IMR-90 (cell line): ENCODE data around the gene FOXC1. TPM values are rescaled to one million over a fixed set of nuclear protein-coding genes. Genes with fewer than 3 reads are reported as not detected.

ENCODE experiments used
- ATAC-seq: fragments of 200-7000 bp; cut with Tn5 transposase; 2 replicates; pipeline ENCODE4 v1.9.1; 2020; ENCODE audit warnings: low read depth, mild to moderate bottlenecking, moderate library complexity
- BruUV-seq: library from RNA; stranded (reverse); fragments of 400-500 nt; replicated peaks from 2 replicates; lab custom pipeline; 2021; lab: Mats Ljungman, UMichigan
- CTCF ChIA-PET: fragments of 300-600 bp; formaldehyde crosslinking; extraction: SDS; loops from one replicate; lab custom pipeline; 2021; ENCODE audit warnings: antibody characterized with exemption; lab: Yijun Ruan, JAX
- POLR2A ChIA-PET: fragments of 300-600 bp; sonication (Branson Sonifier 250); formaldehyde crosslinking; loops from one replicate; lab custom pipeline; 2022; ENCODE audit warnings: antibody characterized with exemption; ENCODE audit not compliant: unreplicated experiment; lab: Charles Lee
- DNase-seq: peaks from one replicate; pipeline ENCODE4 v3.0.0; 2013
- H2AFZ ChIP-seq: replicated peaks from 2 replicates; pipeline ENCODE3; 2013; ENCODE audit warnings: low read length, mild to moderate bottlenecking; ENCODE audit not compliant: poor library complexity
- H2AK5ac ChIP-seq: 2 replicates; pipeline ENCODE4 v1.6.1; 2013; ENCODE audit warnings: low read depth, low read length, inconsistent platforms
- H2AK9ac ChIP-seq: replicated peaks from 2 replicates; pipeline ENCODE3; 2013; ENCODE audit warnings: mild to moderate bottlenecking, low read depth, low read length, moderate library complexity; ENCODE audit not compliant: poor library complexity
- H2BK120ac ChIP-seq: 2 replicates; pipeline ENCODE4 v1.6.1; 2013; ENCODE audit warnings: low read depth, low read length, inconsistent platforms
- H2BK15ac ChIP-seq: 3 replicates; pipeline ENCODE4 v1.6.1; 2013; ENCODE audit warnings: low read depth, low read length, inconsistent platforms
- H2BK20ac ChIP-seq: 2 replicates; pipeline ENCODE4 v1.6.1; 2013; ENCODE audit warnings: low read depth, mild to moderate bottlenecking, inconsistent platforms, low read length, moderate library complexity
- H2BK5ac ChIP-seq: 2 replicates; pipeline ENCODE4 v1.6.1; 2013; ENCODE audit warnings: mild to moderate bottlenecking, low read depth, low read length, inconsistent platforms; ENCODE audit not compliant: poor library complexity, severe bottlenecking
- H3K14ac ChIP-seq: replicated peaks from 2 replicates; pipeline ENCODE4 v1.6.1; 2013; ENCODE audit warnings: low read depth, low read length, inconsistent platforms
- H3K18ac ChIP-seq: 2 replicates; pipeline ENCODE4 v1.6.1; 2013; ENCODE audit warnings: low read depth, low read length, control low read depth
- H3K23ac ChIP-seq: 2 replicates; pipeline ENCODE4 v1.6.1; 2013; ENCODE audit warnings: low read depth, low read length, inconsistent platforms
- H3K27ac ChIP-seq: 2 replicates; pipeline ENCODE4 v1.5.1; 2013; ENCODE audit warnings: mild to moderate bottlenecking, control low read depth, low read length; ENCODE audit not compliant: insufficient read depth
- H3K27me3 ChIP-seq: 2 replicates; pipeline ENCODE4 v1.6.1; 2013; ENCODE audit warnings: low read length; ENCODE audit not compliant: control insufficient read depth, insufficient read depth
- H3K36me3 ChIP-seq: 2 replicates; pipeline ENCODE4 v1.6.1; 2013; ENCODE audit warnings: low read length, mixed read lengths; ENCODE audit not compliant: control insufficient read depth, insufficient read depth
- H3K4ac ChIP-seq: 2 replicates; pipeline ENCODE4 v1.6.1; 2013; ENCODE audit warnings: low read depth, low read length, inconsistent platforms
- H3K4me1 ChIP-seq: 2 replicates; pipeline ENCODE4 v1.6.1; 2013; ENCODE audit warnings: low read length, mixed read lengths; ENCODE audit not compliant: control insufficient read depth, insufficient read depth
- H3K4me2 ChIP-seq: 2 replicates; pipeline ENCODE4 v1.6.1; 2013; ENCODE audit warnings: low read depth, mild to moderate bottlenecking, control low read depth, low read length, moderate library complexity
- H3K4me3 ChIP-seq: 2 replicates; pipeline ENCODE4 v1.5.1; 2013; ENCODE audit warnings: low read depth, mild to moderate bottlenecking, control low read depth, low read length, moderate library complexity; ENCODE audit not compliant: insufficient read depth
- H3K56ac ChIP-seq: 2 replicates; pipeline ENCODE4 v1.6.1; 2013; ENCODE audit warnings: low read length, inconsistent platforms; ENCODE audit not compliant: insufficient read depth; ENCODE audit errors: extremely low read depth
- H3K79me1 ChIP-seq, 2 experiments: 2 replicates each; pipeline ENCODE4 v1.6.1; 2013; ENCODE audit warnings: low read length in 2 of 2, inconsistent platforms in 1 of 2, low read depth in 1 of 2
- H3K9ac ChIP-seq: 2 replicates; pipeline ENCODE4 v1.6.1; 2013; ENCODE audit warnings: low read depth, low read length, control low read depth
- H3K9me1 ChIP-seq: 2 replicates; pipeline ENCODE4 v1.6.1; 2013; ENCODE audit warnings: low read length, inconsistent platforms; ENCODE audit not compliant: insufficient read depth
- H3K9me3 ChIP-seq: 2 replicates; pipeline ENCODE4 v1.6.1; 2013; ENCODE audit warnings: low read length; ENCODE audit not compliant: control insufficient read depth, insufficient read depth
- H4K20me1 ChIP-seq: 2 replicates; pipeline ENCODE4 v1.6.1; 2013; ENCODE audit warnings: low read length, inconsistent platforms; ENCODE audit not compliant: insufficient read depth
- H4K5ac ChIP-seq: 2 replicates; pipeline ENCODE4 v1.6.1; 2013; ENCODE audit warnings: mild to moderate bottlenecking, low read depth, low read length, control low read depth
- H4K8ac ChIP-seq, 2 experiments: 2 replicates each; pipeline ENCODE4 v1.6.1; 2013; ENCODE audit warnings: low read depth in 2 of 2, low read length in 2 of 2, control low read depth in 1 of 2, inconsistent platforms in 1 of 2
- H4K91ac ChIP-seq: 2 replicates; pipeline ENCODE4 v1.6.1; 2013; ENCODE audit warnings: low read depth, low read length, inconsistent platforms; ENCODE audit not compliant: insufficient read depth
- BHLHE40 ChIP-seq: fragments of 150-350 bp; IDR thresholded peaks from 2 replicates; pipeline ENCODE4 v1.6.1; 2016; ENCODE audit warnings: mild to moderate bottlenecking, low read depth, low read length
- CHD1 ChIP-seq: IDR thresholded peaks from 2 replicates; pipeline ENCODE4 v1.6.1; 2012; ENCODE audit warnings: low read depth, low read length, improper control_type of control experiment
- NFE2L2 ChIP-seq: fragments of 150-350 bp; IDR thresholded peaks from 2 replicates; pipeline ENCODE4 v1.6.1; 2016; ENCODE audit warnings: low read depth, mild to moderate bottlenecking, low read length
- WGBS, 2 experiments: methylation state at CpG; one replicate each; pipeline versions ENCODE4 v1.1.5 to v1.1.7; 2013; ENCODE audit warnings: missing lambda C conversion rate in 2 of 2; ENCODE audit not compliant: insufficient read length in 1 of 2; ENCODE audit errors: extremely low coverage in 2 of 2; 5-methylcytosine and 5-hydroxymethylcytosine counted together
- dilution Hi-C: fragments of 300-500 bp; cut with HindIII; formaldehyde crosslinking; loops from one replicate; pipeline ENCODE4 v1.14.3; 2018; ENCODE audit warnings: low sequenced_read_pairs; ENCODE audit not compliant: unreplicated experiment
- in situ Hi-C: fragments of 300-500 bp; cut with MboI; formaldehyde crosslinking; loops from 3 replicates; pipeline ENCODE4 v1.14.3; 2019; ENCODE audit warnings: low sequenced_read_pairs, inconsistent platforms, mixed read lengths
- intact Hi-C: fragments of 100-400 bp; cut with micrococcal nuclease; formaldehyde crosslinking; loops from 2 replicates; pipeline ENCODE4 v1.10.0; 2022
- polyA plus RNA-seq, 3 experiments: library from polyadenylated mRNA; depleted of rRNA; stranded (reverse); fragments of >200 nt; gene quantifications; 2 replicates each; pipeline ENCODE4 v1.2.3, GENCODE V29; 2012; ENCODE audit warnings: low replicate concordance in 1 of 3
- total RNA-seq: library from RNA; depleted of rRNA; stranded (reverse); fragments of >200 nt; gene quantifications from 2 replicates; pipeline ENCODE4 v1.2.3, GENCODE V29; 2012

Gene FOXC1
- total and polyA plus RNA-seq, 2 of the 4 experiments (the other 2 are of a cell fraction), result 1.3 to 4.0 TPM

DNA sequence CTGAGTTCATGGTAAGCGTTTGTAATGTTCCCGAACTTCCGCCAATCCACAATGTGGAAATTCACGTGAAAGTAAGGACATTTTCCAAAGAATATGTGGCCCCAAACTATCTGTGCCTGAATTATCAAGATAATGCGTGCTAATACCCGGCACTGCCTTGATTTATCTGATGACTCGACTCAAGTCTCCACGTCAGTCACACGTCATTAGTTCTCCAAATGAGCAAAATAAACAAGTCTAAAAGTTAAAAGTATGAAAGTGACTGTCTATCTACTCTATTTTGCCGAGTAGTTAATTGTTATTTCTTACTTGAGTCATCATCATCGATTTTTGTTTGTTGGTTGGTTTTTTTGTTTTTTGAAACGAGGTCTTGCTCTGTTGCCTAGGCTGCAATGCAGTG is 21.7 kb upstream of the FOXC1 start:
- H3K23ac ChIP-seq, result no peak overlapping the region
- H3K4ac ChIP-seq, result no peak overlapping the region
- H3K79me1 ChIP-seq, result no peaks in the 10 kb centered on the region
- ATAC-seq (no peak), DNase-seq (no peak)
- no peak overlapping the region for H2BK20ac ChIP-seq
- H2AK5ac ChIP-seq, result no peak overlapping the region
- H4K91ac ChIP-seq, result no peak overlapping the region
- no peaks in the 10 kb centered on the region for H3K9me1 ChIP-seq
- intact Hi-C loops, result no loop called here
- BruUV-seq, result no TSS peak
- H2BK15ac ChIP-seq, result no peak overlapping the region
- CTCF ChIA-PET, result no interaction called here
- no peak overlapping the region for H3K4me2 ChIP-seq
- no peak overlapping the region for H2AK9ac ChIP-seq
- no peak overlapping the region for H3K18ac ChIP-seq
- H3K36me3 ChIP-seq, result no peaks in the 10 kb centered on the region
- no peaks in the 10 kb centered on the region for H4K20me1 ChIP-seq
- dilution Hi-C loops, result no loop called here
- H3K27me3 ChIP-seq, result peaks cover 35% of the 10 kb centered on the region
- TF ChIP-seq CHD1 (no peak), BHLHE40 (no peak), NFE2L2 (no peak)
- H2AFZ ChIP-seq, result no peak overlapping the region
- in situ Hi-C loops, result no loop called here
- no peak overlapping the region for H3K56ac ChIP-seq
- no peak overlapping the region for H3K14ac ChIP-seq
- POLR2A ChIA-PET, result no interaction called here
- H3K27ac ChIP-seq, result no peak overlapping the region
- no peak overlapping the region for H3K4me3 ChIP-seq
- no peak overlapping the region for H4K8ac ChIP-seq
- H3K9me3 ChIP-seq, result peaks cover 8% of the 10 kb centered on the region
- WGBS, 2 experiments, result 53% methylated on average over 4 of the region's 12 CpGs; no CpG with 5 or more reads in 1 of the 2 experiments
- no peak overlapping the region for H2BK120ac ChIP-seq
- no peak overlapping the region for H3K9ac ChIP-seq
- H3K4me1 ChIP-seq, result no peaks in the 10 kb centered on the region
- no peak overlapping the region for H2BK5ac ChIP-seq
- no peak overlapping the region for H4K5ac ChIP-seq
